Loucy (cell line): ENCODE results near the gene LRRC75B.
"Not testable (repeated sequence)": the region's sequence is repeated elsewhere in the genome, so short reads cannot be mapped to it uniquely, and the experiment has no call there.

ENCODE experiments used
- H2AFZ ChIP-seq: fragments of 200-600 bp; sonication (generic); 2 replicates; pipeline ENCODE4 v1.6.0; 2016; ENCODE audit warnings: antibody characterized with exemption, mild to moderate bottlenecking, low read length, moderate library complexity
- H3F3A ChIP-seq: fragments of 200-600 bp; 2 replicates; pipeline ENCODE4 v1.6.0; 2016; ENCODE audit warnings: antibody characterized with exemption, low read depth, mild to moderate bottlenecking
- H3K27me3 ChIP-seq: fragments of 200-600 bp; sonication (generic); 2 replicates; pipeline ENCODE4 v1.6.1; 2014; ENCODE audit warnings: low read length, mild to moderate bottlenecking; ENCODE audit not compliant: insufficient read depth, poor library complexity, severe bottlenecking
- H3K36me3 ChIP-seq: fragments of 200-600 bp; sonication (generic); 2 replicates; pipeline ENCODE4 v1.6.1; 2016; ENCODE audit warnings: low read length; ENCODE audit not compliant: insufficient read depth
- H3K4me1 ChIP-seq: fragments of 200-600 bp; sonication (generic); 2 replicates; pipeline ENCODE4 v1.5.1; 2014; ENCODE audit warnings: low read length, mild to moderate bottlenecking; ENCODE audit not compliant: insufficient read depth, poor library complexity, severe bottlenecking
- H3K4me2 ChIP-seq: fragments of 200-600 bp; sonication (generic); 2 replicates; pipeline ENCODE4 v1.6.0; 2014; ENCODE audit warnings: antibody characterized with exemption, low read length, low read depth, mild to moderate bottlenecking; ENCODE audit not compliant: poor library complexity, severe bottlenecking
- H3K4me3 ChIP-seq: fragments of 200-600 bp; sonication (generic); 2 replicates; pipeline ENCODE4 v1.5.1; 2014; ENCODE audit warnings: low read length, mild to moderate bottlenecking, mixed read lengths; ENCODE audit not compliant: poor library complexity, severe bottlenecking
- H3K79me2 ChIP-seq: fragments of 200-600 bp; sonication (generic); 2 replicates; pipeline ENCODE4 v1.6.1; 2014; ENCODE audit warnings: low read length; ENCODE audit not compliant: insufficient read depth
- H3K9ac ChIP-seq: fragments of 200-600 bp; sonication (generic); 2 replicates; pipeline ENCODE4 v1.6.0; 2014; ENCODE audit warnings: mild to moderate bottlenecking, low read depth, low read length, moderate library complexity; ENCODE audit not compliant: poor library complexity, severe bottlenecking
- H3K9me2 ChIP-seq: fragments of 200-600 bp; sonication (generic); replicated peaks from 2 replicates; pipeline ENCODE4 v1.6.1; 2016; ENCODE audit warnings: low read depth, low read length, mixed read lengths
- H3K9me3 ChIP-seq: fragments of 200-600 bp; sonication (generic); 2 replicates; pipeline ENCODE4 v1.6.1; 2014; ENCODE audit warnings: mild to moderate bottlenecking, antibody characterized with exemption, low read length, low read depth; ENCODE audit not compliant: insufficient read depth
- H4K20me1 ChIP-seq: fragments of 200-600 bp; sonication (generic); 2 replicates; pipeline ENCODE4 v1.6.0; 2014; ENCODE audit warnings: antibody characterized with exemption, low read length, mild to moderate bottlenecking; ENCODE audit not compliant: insufficient read depth, poor library complexity, severe bottlenecking
- EZH2phosphoT487 ChIP-seq: fragments of 200-600 bp; IDR thresholded peaks from 2 replicates; pipeline ENCODE4 v1.6.1; 2018; ENCODE audit warnings: antibody characterized with exemption, mild to moderate bottlenecking, moderate library complexity, borderline replicate concordance
- TF ChIP-seq, protein P1 (sequence below): fragments of 200-600 bp; sonication (generic); conservative IDR thresholded peaks from 2 replicates; pipeline ENCODE4 v1.5.1; 2014; ENCODE audit warnings: mild to moderate bottlenecking, antibody characterized with exemption, low read length

LRRC75B gene

GRCh38 chr22:24601217-24602104 lies 8.6 kb upstream of the LRRC75B start:
- Histone ChIP-seq H3K4me3 (peak overlapping the region; percentile 54), H3K36me3 (no peaks in the 10 kb centered on the region), H3F3A (peaks cover 4% of the 10 kb centered on the region; the same call in 1 of the 2 replicates), H3K4me2 (peak overlapping the region; percentile 74), H3K79me2 (no peaks in the 10 kb centered on the region), H4K20me1 (no peaks in the 10 kb centered on the region), H3K9ac (peak overlapping the region; percentile 65), H3K4me1 (peaks cover 54% of the 10 kb centered on the region), H3K9me3 (no peaks in the 10 kb centered on the region), H3K9me2 (no peaks in the 10 kb centered on the region), H2AFZ (no peak overlapping the region), H3K27me3 (no peaks in the 10 kb centered on the region)
- TF ChIP-seq, protein P1, sequence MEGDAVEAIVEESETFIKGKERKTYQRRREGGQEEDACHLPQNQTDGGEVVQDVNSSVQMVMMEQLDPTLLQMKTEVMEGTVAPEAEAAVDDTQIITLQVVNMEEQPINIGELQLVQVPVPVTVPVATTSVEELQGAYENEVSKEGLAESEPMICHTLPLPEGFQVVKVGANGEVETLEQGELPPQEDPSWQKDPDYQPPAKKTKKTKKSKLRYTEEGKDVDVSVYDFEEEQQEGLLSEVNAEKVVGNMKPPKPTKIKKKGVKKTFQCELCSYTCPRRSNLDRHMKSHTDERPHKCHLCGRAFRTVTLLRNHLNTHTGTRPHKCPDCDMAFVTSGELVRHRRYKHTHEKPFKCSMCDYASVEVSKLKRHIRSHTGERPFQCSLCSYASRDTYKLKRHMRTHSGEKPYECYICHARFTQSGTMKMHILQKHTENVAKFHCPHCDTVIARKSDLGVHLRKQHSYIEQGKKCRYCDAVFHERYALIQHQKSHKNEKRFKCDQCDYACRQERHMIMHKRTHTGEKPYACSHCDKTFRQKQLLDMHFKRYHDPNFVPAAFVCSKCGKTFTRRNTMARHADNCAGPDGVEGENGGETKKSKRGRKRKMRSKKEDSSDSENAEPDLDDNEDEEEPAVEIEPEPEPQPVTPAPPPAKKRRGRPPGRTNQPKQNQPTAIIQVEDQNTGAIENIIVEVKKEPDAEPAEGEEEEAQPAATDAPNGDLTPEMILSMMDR: no peak
- no peak for TF ChIP-seq EZH2phosphoT487

DNA sequence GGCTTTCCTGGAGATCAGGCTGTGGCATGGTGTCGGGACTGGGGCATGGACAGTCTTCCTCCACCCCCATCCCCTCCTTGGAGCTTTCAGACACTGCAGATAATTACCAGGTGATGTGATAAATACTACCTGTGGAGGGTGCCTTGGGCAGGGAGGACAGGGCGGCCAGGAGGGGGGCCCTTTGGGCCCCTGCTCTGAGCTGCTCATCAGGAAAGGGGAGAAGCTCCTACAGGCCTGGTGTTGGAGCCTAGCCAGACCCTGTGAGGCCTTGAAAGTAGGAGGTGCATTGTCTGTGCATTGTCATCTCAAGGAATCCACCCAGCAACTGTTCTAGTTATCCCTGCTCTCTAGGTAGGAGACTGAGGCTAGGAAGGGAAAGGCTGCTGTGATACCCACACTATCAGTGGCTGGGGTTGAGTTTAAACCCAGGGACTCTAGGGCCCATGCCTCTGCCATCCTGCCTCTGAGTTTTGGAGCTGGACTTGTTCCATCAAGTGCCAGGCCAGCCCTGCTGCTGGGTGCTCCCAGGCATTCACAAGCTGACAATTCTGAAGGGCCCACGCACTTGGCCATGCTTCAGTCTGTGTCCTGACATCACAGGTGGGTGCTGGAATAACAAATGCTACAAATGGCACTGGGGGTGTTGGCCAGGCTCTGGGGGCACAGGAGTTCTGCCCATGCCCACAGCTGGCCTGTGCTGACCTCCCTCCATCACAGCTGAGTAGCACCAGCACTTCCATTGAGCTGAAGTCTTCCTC lies 7.3 kb upstream of the LRRC75B start:
- not testable (repeated sequence) for H3K36me3 ChIP-seq, H3K27me3 ChIP-seq, H3F3A ChIP-seq, H4K20me1 ChIP-seq, H3K79me2 ChIP-seq, H3K9me3 ChIP-seq, H2AFZ ChIP-seq, H3K9me2 ChIP-seq
- peak overlapping the region; percentile 65 for H3K9ac ChIP-seq
- H3K4me1 ChIP-seq: peaks cover 54% of the 10 kb centered on the region
- peak overlapping the region; percentile 74 for H3K4me2 ChIP-seq
- H3K4me3 ChIP-seq: peak overlapping the region; percentile 22

DNA sequence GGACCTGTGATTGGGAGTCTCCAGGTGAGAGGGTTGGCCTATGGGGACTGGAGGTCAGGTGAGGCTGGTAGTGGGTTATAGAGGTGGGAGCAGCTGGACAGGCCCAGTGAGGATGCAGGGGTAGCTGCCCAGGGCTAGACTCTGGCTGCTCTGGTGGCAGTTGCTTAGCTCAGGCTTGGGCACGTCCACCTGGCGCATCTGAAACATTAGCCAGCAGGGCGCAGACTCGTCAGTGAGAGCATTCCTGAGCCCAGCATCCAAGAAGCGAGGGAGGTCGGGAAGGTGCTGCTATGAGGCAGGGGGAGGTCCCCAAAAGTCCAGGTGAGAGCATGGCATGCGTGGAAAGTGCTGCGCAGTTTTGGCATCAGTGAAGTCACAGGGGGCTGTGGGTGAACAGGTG lies 6.6 kb upstream of the LRRC75B start:
- H3K4me3 ChIP-seq: no peak overlapping the region
- H3F3A ChIP-seq: peaks cover 4% of the 10 kb centered on the region; the same call in 1 of the 2 replicates
- H3K4me2 ChIP-seq: no peak overlapping the region
- no peaks in the 10 kb centered on the region for H3K27me3 ChIP-seq
- H3K4me1 ChIP-seq: peaks cover 60% of the 10 kb centered on the region
- peak overlapping the region; percentile 65 for H3K9ac ChIP-seq
- H3K9me2 ChIP-seq: no peaks in the 10 kb centered on the region
- no peaks in the 10 kb centered on the region for H4K20me1 ChIP-seq
- no peak overlapping the region for H2AFZ ChIP-seq
- TF ChIP-seq, protein P1: no peak
- no peak for TF ChIP-seq EZH2phosphoT487
- no peaks in the 10 kb centered on the region for H3K9me3 ChIP-seq
- H3K36me3 ChIP-seq: no peaks in the 10 kb centered on the region
- H3K79me2 ChIP-seq: no peaks in the 10 kb centered on the region

DNA sequence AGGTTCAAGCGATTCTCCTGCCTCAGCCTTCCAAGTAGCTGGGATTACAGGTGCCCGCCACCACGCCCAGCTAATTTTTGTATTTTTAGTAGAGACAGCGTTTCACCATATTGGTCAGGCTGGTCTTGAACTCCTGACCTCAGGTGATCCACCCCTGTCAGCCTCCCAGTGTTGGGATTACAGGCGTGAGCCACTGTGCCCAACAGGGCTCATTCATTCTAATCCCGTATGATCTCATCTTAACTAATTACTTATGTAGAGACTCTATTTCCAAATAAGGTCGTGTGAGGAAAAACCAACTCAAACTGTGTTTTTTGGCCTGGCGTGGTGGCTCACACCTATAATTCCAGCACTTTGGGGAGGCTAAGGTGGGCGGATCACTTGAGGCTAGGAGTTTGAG lies 4.2 kb upstream of the LRRC75B start:
- not testable (repeated sequence) for H3K4me3 ChIP-seq, H4K20me1 ChIP-seq, H3K9ac ChIP-seq, H3K9me3 ChIP-seq, H3K36me3 ChIP-seq, H3K9me2 ChIP-seq, H3K79me2 ChIP-seq, H3K27me3 ChIP-seq, H3K4me2 ChIP-seq, H2AFZ ChIP-seq, H3F3A ChIP-seq
- peaks cover 40% of the 10 kb centered on the region for H3K4me1 ChIP-seq
